HG02884 (cell line): ENCODE measurements around the gene NOD1.

Source experiments
- ATAC-seq: cut with Tn5 transposase; IDR thresholded peaks from one replicate; pipeline ENCODE4 v1.9.1; 2021; ENCODE audit warnings: mild to moderate bottlenecking, moderate library complexity; ENCODE audit not compliant: unreplicated experiment

NOD1 gene

DNA sequence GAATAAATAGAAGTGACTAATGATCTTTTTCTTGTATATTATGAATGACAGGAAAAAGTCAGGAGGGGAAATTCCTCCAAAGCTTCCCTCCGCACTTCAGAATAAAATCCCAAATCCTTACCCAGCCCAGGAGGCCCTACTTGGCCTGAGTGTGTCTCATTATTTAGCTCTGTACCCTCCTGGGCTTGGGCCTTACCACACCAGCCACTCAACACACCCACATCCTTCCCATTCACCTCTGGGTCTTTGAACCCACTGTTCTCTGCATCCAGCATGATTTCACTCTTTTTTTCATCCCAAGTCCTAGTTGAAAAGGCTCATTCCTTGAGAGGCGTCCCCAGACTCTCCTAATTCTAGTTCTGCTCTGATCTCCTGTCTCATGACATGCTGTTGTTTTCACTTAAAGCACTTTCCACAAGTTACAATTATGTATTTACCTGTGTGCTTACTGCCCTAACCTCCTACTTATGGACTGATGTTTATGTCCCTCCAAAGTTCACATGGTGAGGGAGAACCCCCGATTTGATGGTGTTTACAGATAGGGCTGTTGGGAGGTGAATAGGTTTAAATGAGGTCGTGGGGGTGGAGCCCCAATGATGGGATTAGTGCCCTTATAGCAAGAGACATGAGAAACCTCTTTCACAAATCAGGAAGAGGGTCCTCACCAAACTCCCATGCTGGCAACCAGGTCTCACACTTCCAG is 6.4 kb downstream of the NOD1 start:
- no peak for ATAC-seq

DNA sequence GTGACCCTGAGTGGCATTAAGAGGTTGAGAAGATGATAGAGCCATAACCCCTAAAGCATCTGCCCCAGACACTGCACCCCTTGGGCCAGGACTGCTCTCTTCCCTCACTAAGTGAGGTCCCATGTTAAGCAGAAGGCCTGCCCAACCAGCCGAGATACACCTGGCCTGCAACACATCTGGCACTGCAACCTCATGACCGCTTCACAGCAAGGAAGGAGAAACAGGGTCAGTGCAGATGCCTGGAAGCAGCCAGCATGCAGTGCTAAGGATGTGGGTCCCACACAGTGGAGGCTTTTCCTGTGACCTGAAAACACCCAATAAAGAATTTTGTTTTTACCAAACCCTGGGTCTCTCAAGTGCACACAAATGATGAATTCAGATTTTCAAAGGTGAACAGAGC is 7.4 kb downstream of the NOD1 start:
- no peak for ATAC-seq

DNA sequence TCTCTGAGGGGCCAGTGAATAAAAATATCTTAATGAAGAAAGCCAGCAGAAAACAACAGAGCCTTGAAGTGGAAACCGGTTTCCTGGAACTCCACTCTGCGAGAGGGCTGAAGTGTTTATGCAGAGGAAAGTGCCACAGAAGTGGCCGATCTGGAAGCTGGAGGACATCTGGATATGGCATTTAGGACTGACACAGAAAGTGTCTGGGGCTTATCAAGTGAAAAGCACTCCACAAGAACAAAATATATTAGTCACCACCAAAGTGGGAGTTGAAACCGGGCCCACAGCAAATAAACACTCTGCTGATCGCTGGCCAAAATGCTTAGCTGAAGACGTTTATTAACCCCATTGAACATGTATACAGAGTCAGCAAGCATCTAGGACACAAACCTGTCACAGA is 7.8 kb downstream of the NOD1 start:
- ATAC-seq: no peak

DNA sequence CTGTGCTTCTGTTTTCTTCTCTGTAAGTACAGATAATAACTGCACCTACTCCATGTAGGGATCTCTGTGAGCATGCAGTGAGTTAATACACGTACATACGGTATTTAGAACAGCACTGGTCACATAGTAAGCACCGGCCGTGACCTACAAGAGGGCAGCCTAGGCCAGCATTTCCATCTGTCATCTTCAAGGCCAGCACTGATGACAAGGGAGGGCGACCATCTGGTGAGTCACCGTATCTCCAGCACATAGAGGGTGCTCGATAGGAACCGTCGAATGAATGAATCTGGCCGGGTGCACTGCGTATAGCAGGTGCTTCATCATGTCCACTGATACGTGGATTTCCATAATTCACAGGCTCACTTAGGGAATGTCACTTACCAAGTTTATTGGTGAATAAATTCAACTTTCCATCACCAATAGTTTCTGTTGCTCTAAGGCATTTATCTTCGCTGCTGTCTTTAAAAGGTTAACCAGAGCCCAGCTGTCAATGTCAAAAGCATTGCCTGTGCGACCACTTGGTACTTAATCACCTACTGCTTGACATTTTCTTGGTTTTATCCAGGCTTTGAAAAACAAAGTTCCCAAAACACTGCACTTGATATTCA is 8.3 kb downstream of the NOD1 start:
- no peak for ATAC-seq

DNA sequence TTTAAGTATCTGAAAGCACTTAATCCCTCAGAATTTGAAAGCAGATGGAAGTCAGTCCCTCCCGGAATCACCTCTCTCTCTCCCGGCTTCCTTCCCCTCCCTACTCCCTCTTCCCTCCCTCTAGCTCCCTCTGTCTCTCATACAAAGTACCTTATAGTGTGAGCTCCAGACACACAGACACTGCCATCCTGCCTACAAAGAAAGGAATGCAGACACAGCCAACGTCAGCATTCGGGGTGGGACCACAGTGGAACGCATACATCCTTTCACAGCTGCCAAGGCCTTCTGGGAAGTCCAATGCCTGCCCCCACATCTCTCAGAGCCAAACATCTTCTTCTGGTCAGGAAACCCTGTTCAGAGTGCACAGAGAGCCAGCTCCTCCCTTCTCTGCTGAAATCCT is 9.3 kb downstream of the NOD1 start:
- ATAC-seq: no peak

DNA sequence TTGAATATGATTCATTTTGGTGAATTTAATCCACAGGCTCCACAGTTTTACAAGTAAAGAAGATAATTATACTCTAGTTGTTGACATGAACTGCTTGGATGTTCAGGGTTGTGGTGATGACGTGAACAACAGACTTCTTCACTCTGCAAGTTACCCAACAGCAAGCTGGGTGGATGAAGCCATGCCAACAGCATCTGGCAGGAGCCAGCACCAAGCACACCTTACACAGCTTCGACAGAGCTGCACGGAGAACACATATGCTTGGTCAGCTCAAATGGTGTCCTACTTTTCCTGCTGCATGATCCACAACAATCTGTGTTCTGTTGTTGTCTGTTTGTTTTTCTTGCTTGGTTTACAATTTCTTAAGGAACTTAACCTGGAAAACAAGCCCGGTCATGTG is 9.8 kb downstream of the NOD1 start:
- ATAC-seq: no peak

DNA sequence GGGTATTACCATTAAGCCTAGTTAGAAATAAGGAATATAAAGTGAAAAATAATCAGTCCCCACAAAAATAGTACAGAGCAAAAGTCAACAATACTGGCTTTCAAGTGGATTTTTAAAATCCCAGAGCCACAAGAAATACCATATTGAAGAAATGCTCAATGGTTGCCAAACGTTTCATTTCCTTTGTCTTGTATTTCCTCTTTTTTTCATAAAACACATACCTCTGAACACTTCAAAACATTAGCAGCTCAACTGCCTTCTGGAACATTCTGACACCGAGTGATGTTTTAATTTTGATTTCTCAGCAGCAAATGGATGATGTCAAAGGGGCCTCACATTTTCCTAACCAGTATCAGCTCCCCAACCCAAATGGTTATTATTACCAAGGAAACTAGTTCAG is 10.5 kb downstream of the NOD1 start:
- ATAC-seq: no peak

DNA sequence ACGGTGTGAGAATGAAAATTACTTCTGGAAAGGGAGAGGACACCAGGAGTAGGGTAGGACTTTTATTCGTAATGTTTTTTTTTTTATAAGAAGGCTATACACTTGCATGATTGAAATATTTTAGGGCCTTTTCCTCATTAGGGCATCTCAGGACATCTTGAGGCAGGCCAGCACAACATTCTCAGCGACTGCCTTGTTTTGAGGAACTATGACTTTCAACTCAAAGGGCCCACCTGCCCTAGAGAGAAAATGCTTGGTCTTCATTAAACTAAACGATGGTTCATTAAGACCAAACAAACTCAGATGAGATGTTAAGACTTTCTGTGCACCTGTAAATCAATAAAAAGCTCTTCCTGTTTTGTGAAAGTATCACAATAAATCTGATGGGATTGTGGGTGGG is 11.3 kb downstream of the NOD1 start:
- ATAC-seq: no peak

DNA sequence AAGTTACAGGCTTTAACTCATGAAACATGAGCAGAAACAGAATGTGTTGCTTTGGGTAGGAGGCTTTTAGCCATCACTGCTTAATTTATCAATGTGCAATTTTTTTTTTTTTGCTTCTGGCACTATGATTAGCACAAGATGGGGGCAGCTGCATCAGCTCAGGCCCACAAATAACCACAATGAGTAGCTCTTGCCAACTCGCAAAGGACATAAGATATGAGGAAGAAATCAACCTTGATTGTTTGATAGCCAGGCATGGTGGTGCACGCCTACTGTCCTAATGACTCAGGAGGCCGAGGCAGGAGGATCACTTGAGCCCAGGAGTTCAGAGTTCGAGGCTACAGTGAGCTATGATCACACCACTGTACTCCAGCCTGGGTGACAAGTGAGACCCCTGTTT is 12.3 kb downstream of the NOD1 start:
- no peak for ATAC-seq

DNA sequence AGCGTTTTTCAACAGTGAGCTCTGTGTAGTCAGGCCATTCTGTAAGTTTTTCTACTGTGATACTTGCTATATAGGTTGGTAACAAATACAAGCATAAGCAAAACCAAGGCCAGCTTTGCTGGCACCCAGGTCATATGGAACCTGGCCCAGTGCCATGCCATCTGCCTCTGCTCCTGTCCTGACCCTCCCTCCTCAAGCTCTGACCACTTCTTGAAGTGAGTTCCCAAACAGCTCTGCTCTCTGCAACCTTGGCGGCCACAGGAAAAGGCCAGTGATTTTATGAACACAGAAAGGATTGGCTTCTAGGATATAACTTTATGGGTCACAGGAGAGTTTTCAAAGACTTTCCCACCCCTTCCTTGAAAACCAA is 12.8 kb downstream of the NOD1 start:
- no peak for ATAC-seq

DNA sequence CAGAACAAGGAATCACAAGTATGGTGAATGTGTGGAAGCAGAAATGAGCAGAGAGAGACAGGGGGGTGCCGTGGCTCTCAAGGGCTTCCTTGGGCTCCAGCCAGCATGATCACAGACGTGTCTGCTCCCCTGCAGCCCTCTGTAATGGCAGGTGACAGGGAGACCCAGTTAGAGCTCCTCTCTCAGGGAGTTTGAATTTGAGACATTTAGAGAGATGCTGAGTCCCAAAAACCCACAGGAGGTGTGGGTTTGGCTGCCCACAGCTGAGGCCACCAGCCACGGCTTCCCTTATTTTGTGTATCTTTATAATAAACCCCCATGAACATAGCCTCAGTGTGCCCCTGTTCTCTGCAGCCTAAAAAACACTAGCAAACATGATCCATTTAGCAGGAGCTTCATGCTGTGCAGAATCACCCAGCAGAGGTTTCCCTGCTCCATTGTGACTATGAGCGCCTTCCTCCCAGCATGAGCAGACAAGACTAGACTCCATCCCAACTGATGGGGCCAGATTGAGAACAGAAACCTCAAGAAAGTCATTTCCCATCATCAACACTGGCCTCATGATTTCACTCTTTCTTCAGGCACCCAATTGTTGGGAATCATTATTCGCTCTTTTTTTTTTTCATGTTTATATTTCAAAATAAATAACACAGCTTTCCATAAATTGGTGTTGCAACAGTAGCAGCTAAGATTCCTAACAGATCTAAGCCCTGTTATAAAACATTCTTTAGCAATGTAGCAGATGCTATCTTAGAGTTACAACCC is 13.4 kb downstream of the NOD1 start:
- ATAC-seq: no peak

DNA sequence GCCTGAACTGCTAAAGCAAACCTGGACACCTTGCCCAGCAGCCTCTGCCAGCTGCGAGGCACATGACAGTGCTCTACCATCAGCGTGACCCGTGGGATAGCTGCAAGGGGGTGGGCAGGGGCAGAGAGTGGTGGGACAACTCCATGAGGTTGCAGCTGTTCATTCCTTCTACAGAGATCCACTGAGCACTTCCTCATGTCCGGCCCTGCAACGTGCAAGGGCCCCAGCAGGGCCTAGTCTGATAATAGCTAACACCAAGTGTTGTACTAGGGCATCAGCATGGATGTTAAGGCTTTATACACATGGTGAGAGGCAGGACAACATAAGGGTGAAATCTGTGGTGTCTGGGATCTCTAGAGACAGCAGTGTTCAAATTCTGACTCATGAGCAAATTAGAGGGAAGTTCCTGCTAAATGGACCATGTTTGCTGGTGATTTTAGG is 14.3 kb downstream of the NOD1 start:
- peak; percentile 48 for ATAC-seq

DNA sequence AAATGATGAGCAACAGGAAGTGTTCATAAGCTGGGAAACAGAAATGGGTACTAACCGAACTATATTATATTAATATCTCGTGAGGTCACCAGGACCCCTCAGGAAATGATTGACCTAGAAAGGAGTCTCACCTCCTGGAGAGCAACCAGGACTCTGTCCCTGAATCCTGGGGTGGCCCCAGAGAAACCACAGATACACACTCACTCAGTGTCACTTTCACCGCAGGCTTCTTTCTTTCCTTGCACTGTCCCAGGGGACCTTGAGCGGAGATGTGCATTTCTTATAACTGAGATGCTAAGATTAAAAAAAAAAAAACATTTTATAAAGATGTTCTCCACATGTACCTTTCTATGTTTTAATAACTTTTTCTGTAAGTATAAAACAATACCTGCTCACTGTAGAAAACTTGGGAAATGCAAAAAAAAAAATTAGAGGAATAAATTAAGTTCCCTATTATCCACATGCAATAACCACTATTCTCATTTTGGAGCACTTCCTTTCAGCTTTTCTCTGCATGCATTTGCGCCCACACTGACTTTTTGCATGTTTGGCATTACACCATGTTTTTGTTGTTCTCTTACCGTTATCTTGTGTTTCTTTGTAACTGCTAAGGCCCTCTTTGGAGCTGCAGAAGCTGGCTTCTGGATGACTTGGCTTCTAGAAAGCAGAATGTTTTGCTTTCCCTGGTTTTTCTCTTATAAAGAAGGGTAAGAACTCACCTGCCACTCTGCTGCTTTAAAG is 15.0 kb downstream of the NOD1 start:
- ATAC-seq: peak; percentile 54

DNA sequence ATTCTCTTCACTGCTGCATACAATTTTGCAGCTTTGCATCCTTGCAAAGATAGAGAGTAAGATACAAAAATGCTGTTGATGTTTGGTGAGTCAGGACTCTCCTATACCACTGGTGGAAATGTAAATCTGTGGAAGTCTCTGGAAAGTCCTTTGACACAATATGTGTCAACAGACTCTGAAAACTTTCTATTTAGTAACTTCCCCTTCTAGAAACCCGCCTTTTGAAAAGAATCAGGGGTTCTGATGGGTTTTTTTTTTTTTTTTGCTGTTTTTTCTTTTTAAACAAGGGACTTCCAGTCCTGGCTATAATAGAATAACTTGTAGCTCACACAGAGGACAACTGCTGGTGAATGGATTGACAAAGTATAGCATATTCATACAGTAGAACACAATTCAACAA is 16.4 kb downstream of the NOD1 start:
- no peak for ATAC-seq

DNA sequence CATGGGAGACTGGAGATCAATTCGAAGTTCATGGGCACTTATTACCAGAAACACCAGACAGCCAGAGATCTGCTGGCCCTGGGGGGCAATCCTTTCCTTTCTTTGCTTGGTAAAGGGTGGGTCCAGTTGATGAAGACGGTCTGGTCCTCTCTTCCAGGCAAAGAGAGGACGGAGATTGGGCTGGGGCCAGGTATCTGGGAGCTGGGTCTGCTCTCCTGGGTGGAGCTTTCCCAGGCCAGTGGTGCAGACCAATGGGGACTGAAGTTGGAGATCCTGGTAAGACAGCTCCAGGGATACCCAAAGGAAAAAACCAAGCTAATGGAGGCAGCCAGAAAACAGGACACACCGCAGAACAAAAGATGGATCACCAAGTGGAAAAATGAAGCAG is 18.3 kb downstream of the NOD1 start:
- ATAC-seq: no peak

DNA sequence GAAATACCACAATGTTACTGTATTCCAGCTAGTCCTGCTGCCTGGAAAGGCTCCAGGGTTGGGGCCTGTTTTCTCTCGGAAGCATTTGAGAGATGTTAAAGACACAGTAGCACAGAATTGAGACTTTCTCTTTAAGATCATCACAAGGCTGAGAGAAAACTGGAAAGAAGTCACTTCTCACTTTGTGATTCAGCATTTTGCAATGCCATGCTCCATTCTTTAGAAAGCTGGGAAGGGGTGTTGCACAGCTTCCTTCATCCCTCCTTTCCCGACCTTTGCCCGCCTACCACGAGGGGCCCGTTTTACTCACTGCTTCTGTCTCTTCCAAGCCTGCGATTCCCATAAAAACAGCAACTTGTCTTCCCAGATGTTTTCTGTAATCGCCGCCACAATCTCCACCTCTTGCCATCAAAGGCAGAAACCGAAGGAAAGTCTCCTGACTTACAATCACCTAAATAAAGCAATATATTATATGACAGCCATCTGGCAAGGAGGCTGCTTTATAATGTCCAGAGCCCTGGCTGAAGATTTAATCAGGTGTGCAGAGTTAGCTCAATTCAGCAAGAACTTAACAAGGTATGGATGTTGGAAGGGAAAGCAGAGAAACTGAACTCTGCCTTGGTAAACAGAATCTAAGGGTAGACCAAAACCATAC is 18.9 kb downstream of the NOD1 start:
- ATAC-seq: no peak

DNA sequence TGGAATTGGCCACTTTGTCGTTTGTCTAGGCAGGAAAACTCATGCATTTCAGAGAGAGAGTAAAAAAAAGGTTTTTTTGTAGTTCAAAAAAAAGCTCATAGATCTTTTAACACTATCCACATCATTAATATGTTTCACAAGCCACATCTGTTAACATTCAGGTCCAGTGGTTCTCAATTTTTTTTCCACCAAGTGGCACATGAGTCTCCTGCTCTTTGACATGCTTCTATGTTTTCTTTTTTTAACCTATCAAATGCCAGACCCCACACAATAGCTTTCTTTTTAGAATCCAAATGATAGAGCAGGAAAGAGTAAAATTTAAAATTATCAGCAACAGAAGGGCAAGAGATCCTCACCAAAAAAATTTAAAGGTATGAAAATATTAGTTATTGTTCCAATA is 20.3 kb downstream of the NOD1 start:
- ATAC-seq: no peak

DNA sequence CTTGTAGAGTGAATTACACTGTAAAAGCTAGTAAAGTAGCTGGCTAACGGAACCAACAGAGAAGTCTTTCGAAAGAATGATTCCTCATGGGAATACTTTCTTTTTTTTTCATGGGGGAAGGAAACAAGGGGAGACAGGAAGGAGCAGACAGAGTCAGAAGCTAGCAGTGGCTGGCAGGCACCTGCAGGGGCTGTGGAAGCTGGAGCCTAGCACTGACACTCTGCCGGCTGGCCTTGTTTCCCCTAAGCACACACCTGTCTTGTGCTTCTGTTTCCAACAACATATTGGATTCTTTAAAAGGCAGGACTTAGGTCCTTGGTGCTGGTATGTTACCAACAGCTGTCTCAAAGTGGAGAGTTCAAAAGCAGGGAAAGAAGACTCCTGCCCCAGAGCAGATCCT is 24.7 kb downstream of the NOD1 start:
- no peak for ATAC-seq

DNA sequence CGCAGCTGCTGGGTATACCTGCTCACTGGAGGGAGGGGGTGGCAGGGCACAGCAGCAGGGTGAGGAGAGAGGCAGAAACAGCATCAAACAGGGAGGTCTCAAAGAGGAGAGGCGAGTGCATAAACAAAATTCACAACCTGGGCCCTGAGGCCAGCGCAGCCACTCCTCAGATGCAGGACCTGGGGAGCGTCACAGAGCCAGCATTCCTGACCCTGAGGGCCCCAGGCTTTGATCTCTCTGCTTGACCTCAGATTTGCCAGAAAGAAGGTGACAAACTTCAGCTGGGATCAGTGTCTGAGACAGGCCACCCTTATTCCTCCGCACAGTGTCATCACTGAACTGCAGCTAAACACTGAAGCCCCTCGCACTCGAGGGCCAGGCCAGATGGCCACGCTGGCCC is 25.6 kb downstream of the NOD1 start:
- ATAC-seq: no peak

DNA sequence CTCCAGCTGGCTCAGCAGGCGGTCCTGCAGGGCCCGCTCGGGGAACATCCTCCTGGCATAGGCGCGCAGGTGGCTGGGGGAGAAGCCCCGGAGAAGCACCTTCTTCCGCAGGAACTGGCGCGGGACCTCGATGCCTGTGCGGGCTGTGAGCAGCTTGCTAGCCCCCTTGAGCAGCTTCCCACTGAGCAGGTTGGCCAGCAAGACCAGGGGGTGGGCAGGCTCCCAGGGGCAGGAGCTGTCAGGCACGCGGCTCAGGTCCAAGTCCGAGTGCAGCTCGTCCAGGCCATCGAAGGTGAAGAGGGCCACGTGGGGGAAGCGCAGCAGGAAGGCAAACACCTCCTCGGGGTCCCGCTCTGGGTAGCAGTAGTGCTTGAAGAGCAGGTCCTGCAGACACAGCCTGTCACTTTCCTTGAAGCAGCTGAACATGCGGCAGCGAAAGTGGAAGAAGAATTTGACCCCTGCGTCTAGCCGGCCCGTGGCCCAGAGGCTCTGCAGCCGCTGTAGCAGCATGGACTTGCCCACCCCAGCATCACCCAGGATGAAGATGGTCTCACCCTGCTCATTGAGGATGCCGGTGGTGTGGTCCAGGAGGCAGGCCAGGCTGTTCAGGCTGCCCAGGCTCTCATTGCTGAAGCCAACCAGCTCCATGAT is 26.2 kb downstream of the NOD1 start:
- ATAC-seq: no peak
